GM10847 (cell line): ENCODE data around the gene GBP6.

ENCODE experiments used
- POLR2A ChIP-seq: IDR thresholded peaks from 2 replicates; pipeline ENCODE4 v1.6.1; 2011; ENCODE audit not compliant: insufficient read length; ENCODE audit errors: extremely low read depth

Gene GBP6

GRCh38 chr1:89360716-89361115, 3.1 kb upstream of the GBP6 start:
- TF ChIP-seq POLR2A = no peak

GRCh38 chr1:89361681-89362080, 2.2 kb upstream of the GBP6 start:
- no peak for TF ChIP-seq POLR2A

GRCh38 chr1:89363196-89363595, 663 bp upstream of the GBP6 start:
- TF ChIP-seq POLR2A = no peak

- no peak for TF ChIP-seq POLR2A
These were observed 1.2 kb downstream of the GBP6 start for GRCh38 chr1:89364954-89365550.

GRCh38 chr1:89367221-89367620, 3.4 kb downstream of the GBP6 start:
- no peak for TF ChIP-seq POLR2A

GRCh38 chr1:89369331-89369730, 5.5 kb downstream of the GBP6 start:
- TF ChIP-seq POLR2A = no peak

GRCh38 chr1:89378001-89378400, 14.1 kb downstream of the GBP6 start:
- no peak for TF ChIP-seq POLR2A

GRCh38 chr1:89381618-89382017, 17.8 kb downstream of the GBP6 start:
- TF ChIP-seq POLR2A = no peak

GRCh38 chr1:89382479-89382878, 18.6 kb downstream of the GBP6 start:
- TF ChIP-seq POLR2A = no peak

GRCh38 chr1:89383185-89383584, 19.3 kb downstream of the GBP6 start:
- no peak for TF ChIP-seq POLR2A

GRCh38 chr1:89390707-89391106, 26.8 kb downstream of the GBP6 start:
- no peak for TF ChIP-seq POLR2A

- TF ChIP-seq POLR2A = no peak
These were observed 27.8 kb downstream of the GBP6 start for GRCh38 chr1:89391686-89392085.

GRCh38 chr1:89394851-89395250, 31.0 kb downstream of the GBP6 start:
- TF ChIP-seq POLR2A = no peak

GRCh38 chr1:89396902-89397301, 33.0 kb downstream of the GBP6 start:
- no peak for TF ChIP-seq POLR2A

- no peak for TF ChIP-seq POLR2A
These were observed 41.5 kb downstream of the GBP6 start for GRCh38 chr1:89405275-89405929.

GRCh38 chr1:89407360-89407759, 43.5 kb downstream of the GBP6 start:
- TF ChIP-seq POLR2A = no peak

GRCh38 chr1:89425056-89425455, 61.2 kb downstream of the GBP6 start:
- TF ChIP-seq POLR2A = no peak

GRCh38 chr1:89429062-89429461, 65.2 kb downstream of the GBP6 start:
- no peak for TF ChIP-seq POLR2A

- no peak for TF ChIP-seq POLR2A
These were observed 69.6 kb downstream of the GBP6 start for GRCh38 chr1:89433421-89433820.
